K562 (cell line): ENCODE results near the gene KCNG1. TPM values are rescaled to one million over a fixed set of nuclear protein-coding genes. Genes with fewer than 3 reads are reported as not detected.

Source experiments
- ATAC-seq: fragments of 200-7000 bp; cut with Tn5 transposase; 3 replicates; pipeline ENCODE4 v1.9.1; 2020; ENCODE audit warnings: moderate library complexity
- BruUV-seq: library from RNA; stranded (reverse); fragments of 400-500 nt; replicated peaks from 2 replicates; lab custom pipeline; 2021; lab: Mats Ljungman, UMichigan
- CTCF ChIA-PET: fragments of 300-600 bp; formaldehyde crosslinking; extraction: SDS; loops from one replicate; lab custom pipeline; 2021; ENCODE audit warnings: low intra/inter-chr PET ratio; lab: Yijun Ruan, JAX
- POLR2A ChIA-PET: fragments of 300-600, 350-650 bp; sonication (Branson Sonifier 250); formaldehyde crosslinking; extraction: SDS; loops from one replicate; lab custom pipeline; 2021; ENCODE audit warnings: antibody characterized with exemption, inconsistent platforms; lab: Yijun Ruan, JAX
- DNase-seq, 4 experiments: peaks; one replicate each; pipeline versions ENCODE4 v3.0.0 to v3.0.0-alpha.2; 2011 to 2018; ENCODE audit warnings: low spot score in 3 of 4, mixed read lengths in 3 of 4; ENCODE audit errors: extremely low read depth in 1 of 4
- FAIRE-seq: peaks from 2 replicates; lab custom pipeline; 2011; peaks lifted over from hg19 to GRCh38; lab: Jason Lieb, UNC
- H2AFZ ChIP-seq: 2 replicates; pipeline ENCODE4 v1.6.0; 2011; ENCODE audit warnings: low read depth, low read length, control low read depth, inconsistent platforms
- H3K27ac ChIP-seq: fragments of 200-600 bp; 3 replicates; pipeline ENCODE4 v1.8.0; 2011; ENCODE audit warnings: low read depth, mild to moderate bottlenecking, control low read depth, inconsistent platforms, low read length, moderate library complexity, mixed read lengths; ENCODE audit errors: extremely low read depth
- H3K27me3 ChIP-seq, 2 experiments: fragments of 300-600 bp in 1 of 2; 2 replicates in 1 of 2; 3 replicates in 1 of 2; pipeline versions ENCODE4 v1.6.0 to v1.8.0; 2011; ENCODE audit warnings: inconsistent platforms in 2 of 2, low read length in 2 of 2, mild to moderate bottlenecking in 1 of 2, mixed read lengths in 1 of 2, moderate library complexity in 1 of 2; ENCODE audit not compliant: control insufficient read depth in 2 of 2, insufficient read depth in 2 of 2
- H3K36me3 ChIP-seq: fragments of 300-600 bp; 3 replicates; pipeline ENCODE4 v1.8.0; 2011; ENCODE audit warnings: mild to moderate bottlenecking, low read length, inconsistent platforms; ENCODE audit not compliant: control insufficient read depth, insufficient read depth
- H3K4me1 ChIP-seq, 2 experiments: fragments of 200-600 bp in 1 of 2; replicated peaks in 1 of 2; 2 replicates in 1 of 2; 3 replicates in 1 of 2; pipeline versions ENCODE4 v1.5.1 to v1.8.0; 2011; ENCODE audit warnings: inconsistent platforms in 2 of 2, low read length in 2 of 2, mild to moderate bottlenecking in 1 of 2, mixed read lengths in 1 of 2, moderate library complexity in 1 of 2; ENCODE audit not compliant: control insufficient read depth in 2 of 2, insufficient read depth in 2 of 2
- H3K4me2 ChIP-seq: 2 replicates; pipeline ENCODE4 v1.6.1; 2011; ENCODE audit warnings: low read length, control low read depth, inconsistent platforms, mixed read lengths; ENCODE audit not compliant: insufficient read depth
- H3K4me3 ChIP-seq: fragments of 200-600 bp; sonication (generic), shearing (Covaris generic); 2 replicates; pipeline ENCODE4 v1.5.1; 2016; ENCODE audit warnings: control low read depth, inconsistent platforms
- H3K79me2 ChIP-seq: fragments of 200-600 bp; 3 replicates; pipeline ENCODE4 v1.8.0; 2011; ENCODE audit warnings: low read length, inconsistent platforms; ENCODE audit not compliant: control insufficient read depth, insufficient read depth
- H3K9ac ChIP-seq, 2 experiments: 2 replicates each; pipeline versions ENCODE4 v1.6.0 to v1.6.1; 2011; ENCODE audit warnings: low read depth in 2 of 2, low read length in 2 of 2, control low read depth in 1 of 2, inconsistent platforms in 1 of 2, mild to moderate bottlenecking in 1 of 2, mixed read lengths in 1 of 2; ENCODE audit not compliant: insufficient read depth in 1 of 2
- H3K9me1 ChIP-seq: one replicate; pipeline ENCODE4 v1.6.0; 2011; ENCODE audit warnings: inconsistent platforms, mild to moderate bottlenecking, low read length, moderate library complexity; ENCODE audit not compliant: control insufficient read depth, insufficient read depth
- H3K9me3 ChIP-seq: replicated peaks from 2 replicates; pipeline ENCODE4 v1.5.1; 2011; ENCODE audit warnings: low read depth, low read length, inconsistent platforms; ENCODE audit not compliant: control insufficient read depth, insufficient read depth
- H4K20me1 ChIP-seq: replicated peaks from 2 replicates; pipeline ENCODE4 v1.6.1; 2011; ENCODE audit warnings: low read length, inconsistent platforms, mixed read lengths; ENCODE audit not compliant: control insufficient read depth, insufficient read depth
- BRCA1 ChIP-seq, 2 experiments: fragments of 450-650 bp in 1 of 2; sonication (generic) in 1 of 2; formaldehyde crosslinking in 1 of 2; IDR thresholded peaks; 2 replicates each; pipeline versions ENCODE4 v1.5.0 to v1.6.1; 2017 to 2020; ENCODE audit warnings: mild to moderate bottlenecking in 1 of 2, missing genetic modification reagents in 1 of 2
- JUN ChIP-seq, 2 experiments: sonication (generic) in 1 of 2; formaldehyde crosslinking in 1 of 2; IDR thresholded peaks; 2 replicates each; pipeline versions ENCODE4 v1.6.1 to v1.8.0; 2012 to 2022; ENCODE audit warnings: borderline replicate concordance in 2 of 2, mild to moderate bottlenecking in 2 of 2, improper control_type of control experiment in 1 of 2, low read depth in 1 of 2, low read length in 1 of 2, missing genetic modification reagents in 1 of 2
- PTBP1 ChIP-seq: fragments of 200-400 bp; formaldehyde crosslinking; IDR thresholded peaks from 2 replicates; pipeline ENCODE4 v1.6.1; 2017; ENCODE audit warnings: low read depth, low read length
- RNF219 ChIP-seq: fragments of 250-450 bp; sonication (Bioruptor Pico); IDR thresholded peaks from 2 replicates; pipeline ENCODE4 v1.5.0; 2022; ENCODE audit warnings: mild to moderate bottlenecking
- SRSF3 ChIP-seq: fragments of 200-400 bp; formaldehyde crosslinking; IDR thresholded peaks from 2 replicates; pipeline ENCODE4 v1.6.1; 2016; ENCODE audit warnings: mild to moderate bottlenecking, low read length, moderate library complexity; ENCODE audit not compliant: insufficient read depth
- TBL1XR1 ChIP-seq, 2 experiments: IDR thresholded peaks; 2 replicates each; pipeline ENCODE4 v1.6.1; 2012; ENCODE audit warnings: improper control_type of control experiment in 2 of 2, low read length in 2 of 2, mild to moderate bottlenecking in 1 of 2
- ZFPM2 ChIP-seq: fragments of 250-450 bp; sonication (Bioruptor Pico); IDR thresholded peaks from 2 replicates; pipeline ENCODE4 v1.5.1; 2022; ENCODE audit warnings: mild to moderate bottlenecking
- ZNF140 ChIP-seq: fragments of 250-450 bp; sonication (Bioruptor Pico); IDR thresholded peaks from 2 replicates; pipeline ENCODE4 v1.8.0; 2021; ENCODE audit warnings: moderate library complexity, mild to moderate bottlenecking, inconsistent platforms
- ZNF395 ChIP-seq: fragments of 200-800 bp; sonication (Bioruptor generic); IDR thresholded peaks from 2 replicates; pipeline ENCODE4 v1.6.1; 2017; ENCODE audit warnings: missing genetic modification characterization, missing compliant biosample characterization
- ZNF518B ChIP-seq: fragments of 250-450 bp; sonication (Bioruptor Pico); IDR thresholded peaks from 2 replicates; pipeline ENCODE4 v1.5.0; 2021; ENCODE audit warnings: mild to moderate bottlenecking, moderate library complexity
- WGBS: fragments of 100-300 bp; shearing (Covaris generic); methylation state at CpG from one replicate; pipeline ENCODE4 v1.1.6; 2016; ENCODE audit warnings: low coverage, mixed read lengths; ENCODE audit not compliant: insufficient coverage; ENCODE audit errors: missing lambda C conversion rate; 5-methylcytosine and 5-hydroxymethylcytosine counted together
- in situ Hi-C: fragments of 300-500 bp; cut with MboI; formaldehyde crosslinking; loops from 4 replicates; pipeline ENCODE4 v1.15.0; 2018; ENCODE audit warnings: inconsistent platforms, mixed read lengths
- intact Hi-C: fragments of 100-400 bp; cut with micrococcal nuclease; formaldehyde crosslinking; loops from 2 replicates; pipeline ENCODE4 v1.14.2; 2022
- polyA plus RNA-seq, 8 experiments: library from polyadenylated mRNA; depleted of rRNA in 4 of 8; stranded (reverse) in 5 of 8; unstranded in 3 of 8; fragments of >200 nt; fragmentation: Nextera tagmentation in 2 of 8; fragmentation: Illumina TruSeq in 1 of 8; extraction: Ambion mirVana in 2 of 8; extraction: Trizol in 1 of 8; gene quantifications; 2 replicates each; pipeline versions ENCODE4 v1.2.1 to v1.2.3, GENCODE V29; 2011 to 2014; ENCODE audit warnings: inconsistent platforms in 1 of 8, missing spikeins in 1 of 8
- total RNA-seq, 7 experiments: library from RNA; depleted of rRNA in 6 of 7; stranded (reverse); fragments of >200 nt in 6 of 7; fragmentation: Illumina TruSeq in 2 of 7; extraction: Trizol in 2 of 7; gene quantifications; 2 replicates each; pipeline versions ENCODE4 v1.2.1 to v1.2.3, GENCODE V29; 2011 to 2021; ENCODE audit warnings: low replicate concordance in 1 of 7

KCNG1 gene
- total and polyA plus RNA-seq, 9 of the 15 experiments (the other 6 are each of a cell fraction or from before 2014, with no cell fraction given): 0.06 to 1.5 (median 0.22) TPM; not detected in 2

GRCh38 chr20:51014797-51015722 lies 7.8 kb downstream of the KCNG1 start:
- no peak overlapping the region for H2AFZ ChIP-seq
- no peak overlapping the region for H3K4me3 ChIP-seq
- no peaks in the 10 kb centered on the region for H3K79me2 ChIP-seq
- CTCF ChIA-PET: interaction anchor here (0.7 kb wide), 1 partner anchor 775 kb away, joined by 3 read pairs; no protein-coding TSS in a partner anchor
- no peaks in the 10 kb centered on the region for H3K9me3 ChIP-seq
- POLR2A ChIA-PET: interaction anchor here (0.6 to 1.1 kb wide), 6 partner anchors 10 to 867 kb away, joined by 3 to 4 read pairs (median 3); no protein-coding TSS in a partner anchor
- WGBS: 10% methylated on average over 16 of the region's 16 CpGs
- peaks cover 3% of the 10 kb centered on the region for H4K20me1 ChIP-seq
- no peak overlapping the region for H3K9ac ChIP-seq
- peaks cover 0 to 3% of the 10 kb centered on the region in 2 experiments; a peak in 2 of 5 replicates for H3K4me1 ChIP-seq
- peaks cover 13 to 71% of the 10 kb centered on the region in 2 experiments for H3K27me3 ChIP-seq
- no peak overlapping the region for H3K4me2 ChIP-seq
- intact Hi-C loops: no loop called here
- FAIRE-seq: peak; percentile 76
- BruUV-seq: no TSS peak
- no peak overlapping the region for H3K27ac ChIP-seq
- no peaks in the 10 kb centered on the region for H3K9me1 ChIP-seq
- ATAC-seq: peak; percentile 85
- DNase-seq: peak; percentile 58 to 74 (median 68)
- in situ Hi-C loops: no loop called here
- H3K36me3 ChIP-seq: no peaks in the 10 kb centered on the region
- TF ChIP-seq ZNF140 (CRISPR knock-in tag): no peak
- TF ChIP-seq RNF219 (CRISPR knock-in tag): no peak
- TF ChIP-seq JUN (IDR thresholded peaks at IDR 0.05; ENCODE audit: borderline replicate concordance, low read depth, low read length): peak; percentile 30; the same call in 1 of the 2 replicates
- no peak for TF ChIP-seq JUN (CRISPR knock-in tag; IDR thresholded peaks at IDR 0.05; ENCODE audit: borderline replicate concordance)
- TF ChIP-seq PTBP1: no peak
- no peak for TF ChIP-seq TBL1XR1 (IDR thresholded peaks at IDR 0.05; ENCODE audit: low read length in 2 of 2)
- no peak for TF ChIP-seq ZNF395 (CRISPR knock-in tag)
- no peak for TF ChIP-seq SRSF3
- no peak for TF ChIP-seq BRCA1 (IDR thresholded peaks at IDR 0.05)
- no peak for TF ChIP-seq BRCA1 (CRISPR knock-in tag; IDR thresholded peaks at IDR 0.05)
- no peak for TF ChIP-seq ZFPM2 (CRISPR knock-in tag)
- TF ChIP-seq ZNF518B (CRISPR knock-in tag): no peak
